Caco-2 (cell line): ENCODE results near the gene TEKT3. TPM values are rescaled to one million over a fixed set of nuclear protein-coding genes. Genes with fewer than 3 reads are reported as not detected.

Experiments
- BruUV-seq: library from RNA; stranded (reverse); fragments of 400-500 nt; replicated peaks from 2 replicates; lab custom pipeline; 2021; lab: Mats Ljungman, UMichigan
- CTCF ChIA-PET: fragments of 300-600 bp; sonication (Branson Sonifier 250); formaldehyde crosslinking; loops from one replicate; lab custom pipeline; 2022; ENCODE audit warnings: antibody characterized with exemption; lab: Charles Lee
- POLR2A ChIA-PET: fragments of 300-600 bp; sonication (Branson Sonifier 250); formaldehyde crosslinking; loops from one replicate; lab custom pipeline; 2022; ENCODE audit warnings: antibody characterized with exemption; lab: Charles Lee
- DNase-seq, 2 experiments: peaks; one replicate each; pipeline versions ENCODE4 v3.0.0 to v3.0.0-alpha.2; 2020 to 2022
- H3K27me3 ChIP-seq: replicated peaks from 2 replicates; pipeline ENCODE4 v1.6.0; 2011; ENCODE audit warnings: low read length; ENCODE audit not compliant: control insufficient read depth, insufficient read depth
- H3K36me3 ChIP-seq: 2 replicates; pipeline ENCODE4 v1.5.1; 2011; ENCODE audit warnings: low read length; ENCODE audit not compliant: control insufficient read depth, insufficient read depth
- H3K4me1 ChIP-seq: fragments of 250-450 bp; sonication (Bioruptor Pico); 2 replicates; pipeline ENCODE4 v1.5.1; 2020; ENCODE audit warnings: mild to moderate bottlenecking
- H3K4me3 ChIP-seq: 2 replicates; pipeline ENCODE4 v1.5.1; 2011; ENCODE audit warnings: low read depth, mild to moderate bottlenecking, control low read depth, low read length
- H3K9me3 ChIP-seq: fragments of 250-450 bp; sonication (Bioruptor Pico); 2 replicates; pipeline ENCODE4 v1.5.1; 2020; ENCODE audit warnings: mild to moderate bottlenecking, moderate library complexity
- H3K27ac Mint-ChIP-seq: one replicate; pipeline ENCODE4 v1.8.0; 2022; ENCODE audit warnings: mixed read lengths; ENCODE audit not compliant: unreplicated experiment
- H3K27me3 Mint-ChIP-seq: one replicate; pipeline ENCODE4 v1.8.0; 2022; ENCODE audit warnings: mixed read lengths; ENCODE audit not compliant: insufficient read depth, unreplicated experiment
- H3K36me3 Mint-ChIP-seq: one replicate; pipeline ENCODE4 v1.8.0; 2022; ENCODE audit warnings: mild to moderate bottlenecking, mixed read lengths; ENCODE audit not compliant: insufficient read depth, unreplicated experiment
- H3K4me1 Mint-ChIP-seq: one replicate; pipeline ENCODE4 v1.8.0; 2022; ENCODE audit warnings: low read depth, mixed read lengths; ENCODE audit not compliant: unreplicated experiment
- H3K4me3 Mint-ChIP-seq: one replicate; pipeline ENCODE4 v1.8.0; 2022; ENCODE audit warnings: mild to moderate bottlenecking, moderate library complexity, mixed read lengths; ENCODE audit not compliant: unreplicated experiment
- H3K9me3 Mint-ChIP-seq: one replicate; pipeline ENCODE4 v1.8.0; 2022; ENCODE audit warnings: mixed read lengths; ENCODE audit not compliant: unreplicated experiment
- intact Hi-C: fragments of 100-400 bp; cut with micrococcal nuclease; formaldehyde crosslinking; loops from one replicate; pipeline ENCODE4 v1.10.0; 2022; ENCODE audit not compliant: unreplicated experiment
- total RNA-seq: library from RNA; stranded (reverse); gene quantifications from 2 replicates; pipeline ENCODE4 v1.2.3, GENCODE V29; 2022
- TF ChIP-seq, protein P1 (sequence below), 2 experiments: fragments of 200-600 bp in 1 of 2; IDR thresholded peaks; 1 replicate in 1 of 2; 2 replicates in 1 of 2; pipeline versions ENCODE4 v1.5.1 to v1.8.0; 2011 to 2022; ENCODE audit warnings: antibody characterized with exemption in 1 of 2, control low read depth in 1 of 2, inconsistent platforms in 1 of 2, low read depth in 1 of 2, low read length in 1 of 2, mild to moderate bottlenecking in 1 of 2, moderate library complexity in 1 of 2; ENCODE audit not compliant: insufficient read depth in 1 of 2, severe bottlenecking in 1 of 2, unreplicated experiment in 1 of 2

Gene TEKT3
- total RNA-seq, 1 experiment from 2014 or later: 0.43 TPM

DNA sequence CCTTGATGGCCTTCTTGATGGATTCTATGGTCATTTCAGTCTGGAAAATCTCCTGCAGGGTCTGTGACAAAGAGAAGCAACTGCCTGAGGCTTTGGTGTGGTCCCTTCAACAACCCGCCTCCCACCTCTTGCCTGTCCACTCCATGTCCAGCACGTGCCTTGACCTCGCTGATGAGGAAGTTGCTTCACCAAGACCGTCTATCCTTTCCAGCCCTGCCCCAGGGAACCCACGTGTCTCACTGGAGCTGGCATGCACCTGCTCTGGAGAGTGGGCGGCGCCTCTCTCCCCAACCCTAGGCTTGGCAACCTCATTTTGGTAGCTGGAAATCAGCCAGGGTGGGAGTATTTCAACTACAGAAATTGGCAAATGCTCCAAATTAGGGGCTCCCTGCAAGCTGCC, 32.6 kb downstream of the TEKT3 start:
- H3K27me3 ChIP-seq: no peaks in the 10 kb centered on the region
- H3K36me3 Mint-ChIP-seq: no peaks in the 10 kb centered on the region

DNA sequence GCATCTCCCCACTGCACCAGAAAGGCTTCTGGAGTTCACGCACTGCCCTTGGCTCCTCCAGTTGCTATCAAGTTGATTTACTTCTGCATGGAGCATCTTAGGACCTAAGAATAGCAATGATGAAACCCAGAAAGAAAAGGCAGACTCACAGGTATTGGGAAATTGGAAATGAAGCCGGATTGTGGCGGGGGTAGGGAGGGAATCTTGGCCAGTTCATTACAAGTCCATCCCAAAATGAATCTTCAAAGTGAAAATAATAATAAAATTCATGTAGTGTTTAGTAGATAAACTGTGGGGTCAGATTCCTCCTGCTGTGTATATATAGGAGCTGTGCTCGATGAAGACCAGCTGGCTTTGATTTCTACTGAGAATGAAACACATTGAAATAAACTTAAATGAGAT, 33.7 kb downstream of the TEKT3 start:
- H3K27me3 ChIP-seq: no peaks in the 10 kb centered on the region
- no peaks in the 10 kb centered on the region for H3K9me3 ChIP-seq
- Mint-ChIP-seq H3K27me3 (no peaks in the 10 kb centered on the region), H3K4me3 (no peak overlapping the region), H3K36me3 (no peaks in the 10 kb centered on the region), H3K27ac (no peak overlapping the region), H3K4me1 (no peaks in the 10 kb centered on the region), H3K9me3 (no peaks in the 10 kb centered on the region)
- no peaks in the 10 kb centered on the region for H3K36me3 ChIP-seq
- H3K4me1 ChIP-seq: no peaks in the 10 kb centered on the region
- no TSS peak for BruUV-seq
- no peak for DNase-seq
- intact Hi-C loops: no loop called here
- ChIA-PET POLR2A (no interaction called here), CTCF (no interaction called here)
- TF ChIP-seq, protein P1, sequence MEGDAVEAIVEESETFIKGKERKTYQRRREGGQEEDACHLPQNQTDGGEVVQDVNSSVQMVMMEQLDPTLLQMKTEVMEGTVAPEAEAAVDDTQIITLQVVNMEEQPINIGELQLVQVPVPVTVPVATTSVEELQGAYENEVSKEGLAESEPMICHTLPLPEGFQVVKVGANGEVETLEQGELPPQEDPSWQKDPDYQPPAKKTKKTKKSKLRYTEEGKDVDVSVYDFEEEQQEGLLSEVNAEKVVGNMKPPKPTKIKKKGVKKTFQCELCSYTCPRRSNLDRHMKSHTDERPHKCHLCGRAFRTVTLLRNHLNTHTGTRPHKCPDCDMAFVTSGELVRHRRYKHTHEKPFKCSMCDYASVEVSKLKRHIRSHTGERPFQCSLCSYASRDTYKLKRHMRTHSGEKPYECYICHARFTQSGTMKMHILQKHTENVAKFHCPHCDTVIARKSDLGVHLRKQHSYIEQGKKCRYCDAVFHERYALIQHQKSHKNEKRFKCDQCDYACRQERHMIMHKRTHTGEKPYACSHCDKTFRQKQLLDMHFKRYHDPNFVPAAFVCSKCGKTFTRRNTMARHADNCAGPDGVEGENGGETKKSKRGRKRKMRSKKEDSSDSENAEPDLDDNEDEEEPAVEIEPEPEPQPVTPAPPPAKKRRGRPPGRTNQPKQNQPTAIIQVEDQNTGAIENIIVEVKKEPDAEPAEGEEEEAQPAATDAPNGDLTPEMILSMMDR (IDR thresholded peaks at IDR 0.05; ENCODE audit: insufficient read depth in 1 of 2, low read depth in 1 of 2, low read length in 1 of 2, severe bottlenecking in 1 of 2, unreplicated experiment in 1 of 2): no peak
- H3K4me3 ChIP-seq: no peak overlapping the region

More for the DNA sequence above, 32.6 kb downstream of the TEKT3 start:
- intact Hi-C loops: no loop called here
- Mint-ChIP-seq H3K4me3 (no peak overlapping the region), H3K27ac (no peak overlapping the region), H3K4me1 (no peaks in the 10 kb centered on the region), H3K9me3 (no peaks in the 10 kb centered on the region), H3K27me3 (no peaks in the 10 kb centered on the region)
- TF ChIP-seq, protein P1 (IDR thresholded peaks at IDR 0.05; ENCODE audit: insufficient read depth in 1 of 2, low read depth in 1 of 2, low read length in 1 of 2, severe bottlenecking in 1 of 2, unreplicated experiment in 1 of 2): no peak
- no peaks in the 10 kb centered on the region for H3K9me3 ChIP-seq
- DNase-seq: no peak
- BruUV-seq: no TSS peak
- no peaks in the 10 kb centered on the region for H3K36me3 ChIP-seq
- no peaks in the 10 kb centered on the region for H3K4me1 ChIP-seq
- ChIA-PET POLR2A (no interaction called here), CTCF (no interaction called here)
- H3K4me3 ChIP-seq: no peak overlapping the region

DNA sequence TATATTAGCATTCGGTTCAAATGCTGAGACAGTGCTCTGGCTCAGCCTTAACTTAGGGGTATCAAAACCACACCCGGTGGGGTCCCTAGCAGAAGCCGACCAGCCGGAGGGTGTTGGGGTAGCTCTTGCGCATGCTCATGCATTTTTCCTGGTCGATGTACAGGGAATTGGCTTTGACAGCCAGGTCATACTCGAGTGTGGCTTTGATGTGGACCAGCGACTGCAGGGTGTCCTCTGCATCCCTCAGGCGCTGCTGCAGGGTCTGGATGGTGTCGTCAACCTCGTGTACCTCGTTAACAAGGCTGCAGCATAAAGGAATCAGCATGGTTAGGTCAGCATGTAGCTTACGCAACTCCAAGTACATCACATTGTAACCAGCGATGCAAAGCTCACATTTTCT, 37.5 kb downstream of the TEKT3 start:
- no peak for DNase-seq
- TF ChIP-seq, protein P1 (IDR thresholded peaks at IDR 0.05; ENCODE audit: insufficient read depth in 1 of 2, low read depth in 1 of 2, low read length in 1 of 2, severe bottlenecking in 1 of 2, unreplicated experiment in 1 of 2): no peak
- no peaks in the 10 kb centered on the region for H3K27me3 ChIP-seq
- POLR2A ChIA-PET: no interaction called here
- CTCF ChIA-PET: no interaction called here
- BruUV-seq: no TSS peak
- no peaks in the 10 kb centered on the region for H3K4me1 Mint-ChIP-seq
- H3K27me3 Mint-ChIP-seq: no peaks in the 10 kb centered on the region
- H3K9me3 Mint-ChIP-seq: no peaks in the 10 kb centered on the region
- no peaks in the 10 kb centered on the region for H3K36me3 ChIP-seq
- H3K27ac Mint-ChIP-seq: no peak overlapping the region
- intact Hi-C loops: no loop called here
- H3K4me3 Mint-ChIP-seq: no peak overlapping the region
- H3K36me3 Mint-ChIP-seq: no peaks in the 10 kb centered on the region
- H3K4me1 ChIP-seq: no peaks in the 10 kb centered on the region
- no peak overlapping the region for H3K4me3 ChIP-seq
- H3K9me3 ChIP-seq: no peaks in the 10 kb centered on the region
